ENCODE measurements around the gene OR10R2.
"Not testable (repeated sequence)": the region's sequence is repeated elsewhere in the genome, so short reads cannot be mapped to it uniquely, and the experiment has no call there.

The OR10R2 gene, protein sequence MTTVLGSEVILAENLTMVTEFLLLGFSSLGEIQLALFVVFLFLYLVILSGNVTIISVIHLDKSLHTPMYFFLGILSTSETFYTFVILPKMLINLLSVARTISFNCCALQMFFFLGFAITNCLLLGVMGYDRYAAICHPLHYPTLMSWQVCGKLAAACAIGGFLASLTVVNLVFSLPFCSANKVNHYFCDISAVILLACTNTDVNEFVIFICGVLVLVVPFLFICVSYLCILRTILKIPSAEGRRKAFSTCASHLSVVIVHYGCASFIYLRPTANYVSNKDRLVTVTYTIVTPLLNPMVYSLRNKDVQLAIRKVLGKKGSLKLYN

GRCh38 chr1:158471920-158472319, at the start of gene OR10R2:
OR10R2 (plus strand) TSS chr1:158472220; CDS start chr1:158472326, 106 bp downstream.
- Histone ChIP-seq H3K4me3 (ENCODE audit: low read length) (no peak within 1 kb of the TSS), H3K4me1 (ENCODE audit: control insufficient read depth, insufficient read depth, low read length) (no peaks in the 10 kb centered on the region), H3K9ac (ENCODE audit: low read length) (no peak within 1 kb of the TSS), H3K9me3 (ENCODE audit: control insufficient read depth, low read length) (no peaks in the 10 kb centered on the region), H3K36me3 (ENCODE audit: control insufficient read depth, insufficient read depth, low read length, severe bottlenecking) (no peaks in the 10 kb centered on the region), H3K27me3 (replicated peaks; ENCODE audit: control insufficient read depth, insufficient read depth, low read length) (no peaks in the 10 kb centered on the region)
- no peak for DNase-seq (ENCODE audit: low read depth)

- no peaks in the 10 kb centered on the region for H3K9me3 ChIP-seq (ENCODE audit: control insufficient read depth, low read length)
- H3K27me3 ChIP-seq (replicated peaks; ENCODE audit: control insufficient read depth, insufficient read depth, low read length): no peaks in the 10 kb centered on the region
- no peaks in the 10 kb centered on the region for H3K36me3 ChIP-seq (ENCODE audit: control insufficient read depth, insufficient read depth, low read length, severe bottlenecking)
- no peak for DNase-seq (ENCODE audit: low read depth)
- H3K9ac ChIP-seq (ENCODE audit: low read length): no peak overlapping the region
- H3K4me3 ChIP-seq (ENCODE audit: low read length): no peak overlapping the region
- no peaks in the 10 kb centered on the region for H3K4me1 ChIP-seq (ENCODE audit: control insufficient read depth, insufficient read depth, low read length)
Measured at GRCh38 chr1:158425027-158425426, 47.0 kb upstream of the OR10R2 start.

GRCh38 chr1:158426137-158426536, 45.9 kb upstream of the OR10R2 start, which contains the start of gene OR10K2:
OR10K2 (minus strand) TSS chr1:158426237; CDS start chr1:158420866, 5,371 bp downstream.
- no peak within 1 kb of the TSS for H3K4me3 ChIP-seq (ENCODE audit: low read length)
- H3K4me1 ChIP-seq (ENCODE audit: control insufficient read depth, insufficient read depth, low read length): no peaks in the 10 kb centered on the region
- DNase-seq (ENCODE audit: low read depth): no peak
- no peak within 1 kb of the TSS for H3K9ac ChIP-seq (ENCODE audit: low read length)
- H3K36me3 ChIP-seq (ENCODE audit: control insufficient read depth, insufficient read depth, low read length, severe bottlenecking): no peaks in the 10 kb centered on the region
- H3K27me3 ChIP-seq (replicated peaks; ENCODE audit: control insufficient read depth, insufficient read depth, low read length): no peaks in the 10 kb centered on the region
- H3K9me3 ChIP-seq (ENCODE audit: control insufficient read depth, low read length): no peaks in the 10 kb centered on the region

GRCh38 chr1:158430163-158430562, 41.9 kb upstream of the OR10R2 start:
- not testable (repeated sequence) for H3K36me3 ChIP-seq (ENCODE audit: control insufficient read depth, insufficient read depth, low read length, severe bottlenecking); H3K4me3 ChIP-seq (ENCODE audit: low read length); H3K4me1 ChIP-seq (ENCODE audit: control insufficient read depth, insufficient read depth, low read length); H3K9ac ChIP-seq (ENCODE audit: low read length); DNase-seq (ENCODE audit: low read depth); H3K9me3 ChIP-seq (ENCODE audit: control insufficient read depth, low read length); H3K27me3 ChIP-seq (replicated peaks; ENCODE audit: control insufficient read depth, insufficient read depth, low read length)

DNA sequence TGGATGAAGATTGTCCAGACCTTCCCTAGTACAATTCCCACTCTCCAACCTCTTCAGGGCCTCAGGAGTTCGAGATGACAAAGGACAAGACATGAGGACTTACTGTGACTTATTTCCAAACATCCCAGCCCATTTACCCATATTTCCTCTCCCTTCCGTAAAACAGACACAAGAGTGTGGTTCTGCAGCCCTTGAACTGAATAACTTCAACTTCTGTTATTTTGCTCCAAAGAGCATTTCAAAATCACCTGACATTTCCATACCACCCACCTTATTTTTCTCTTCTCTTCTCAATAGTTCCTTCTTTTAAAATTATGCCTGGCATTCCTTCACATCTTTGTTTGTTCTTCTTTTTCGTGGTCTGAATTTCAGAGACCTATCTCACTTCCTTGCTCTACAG, 37.3 kb upstream of the OR10R2 start:
- no peaks in the 10 kb centered on the region for H3K36me3 ChIP-seq (ENCODE audit: control insufficient read depth, insufficient read depth, low read length, severe bottlenecking)
- no peaks in the 10 kb centered on the region for H3K9me3 ChIP-seq (ENCODE audit: control insufficient read depth, low read length)
- no peaks in the 10 kb centered on the region for H3K4me1 ChIP-seq (ENCODE audit: control insufficient read depth, insufficient read depth, low read length)
- no peak for DNase-seq (ENCODE audit: low read depth)
- no peak overlapping the region for H3K9ac ChIP-seq (ENCODE audit: low read length)
- no peaks in the 10 kb centered on the region for H3K27me3 ChIP-seq (replicated peaks; ENCODE audit: control insufficient read depth, insufficient read depth, low read length)
- H3K4me3 ChIP-seq (ENCODE audit: low read length): no peak overlapping the region

DNA sequence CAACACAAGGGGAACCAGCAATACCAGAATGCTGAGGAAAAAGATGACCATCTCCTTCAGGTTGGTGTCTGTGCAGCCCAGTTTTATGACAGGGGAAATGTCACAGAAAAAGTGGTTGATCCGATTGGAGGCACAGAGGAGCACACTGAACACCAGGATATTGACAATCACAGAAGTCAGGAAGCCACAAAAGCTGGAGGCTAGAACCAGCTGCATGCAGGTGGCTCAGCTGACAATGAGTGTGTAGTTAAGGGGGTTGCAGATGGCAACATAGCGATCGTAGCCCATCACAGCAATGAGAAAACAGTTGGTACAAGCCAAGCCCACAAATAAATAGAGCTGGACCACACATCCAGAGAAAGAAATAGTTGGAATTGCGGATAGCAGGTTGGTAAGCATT, 26.6 kb upstream of the OR10R2 start:
- no peak for DNase-seq (ENCODE audit: low read depth)
- H3K4me1 ChIP-seq (ENCODE audit: control insufficient read depth, insufficient read depth, low read length): no peaks in the 10 kb centered on the region
- no peaks in the 10 kb centered on the region for H3K9me3 ChIP-seq (ENCODE audit: control insufficient read depth, low read length)
- no peaks in the 10 kb centered on the region for H3K27me3 ChIP-seq (replicated peaks; ENCODE audit: control insufficient read depth, insufficient read depth, low read length)
- H3K9ac ChIP-seq (ENCODE audit: low read length): no peak overlapping the region
- H3K36me3 ChIP-seq (ENCODE audit: control insufficient read depth, insufficient read depth, low read length, severe bottlenecking): no peaks in the 10 kb centered on the region
- no peak overlapping the region for H3K4me3 ChIP-seq (ENCODE audit: low read length)

DNA sequence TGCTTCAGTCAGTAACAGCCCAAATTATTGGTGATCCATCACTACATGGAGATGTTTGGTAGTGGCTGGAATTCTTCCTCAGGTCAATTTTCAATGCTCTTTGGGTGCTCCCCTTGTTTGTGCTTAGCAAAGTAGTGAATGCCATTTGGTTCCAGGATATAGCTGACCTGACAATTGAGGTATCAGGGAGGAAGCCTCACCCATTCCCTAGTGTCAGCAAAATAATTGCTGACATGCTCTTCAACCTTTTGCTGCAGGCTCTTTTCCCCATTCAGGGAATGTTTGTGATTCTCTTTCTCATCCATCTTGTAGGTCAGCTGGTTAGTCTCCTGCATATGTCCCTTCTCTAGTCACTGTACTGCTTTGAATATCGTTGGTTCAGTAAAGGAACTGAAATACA, 17.5 kb upstream of the OR10R2 start:
- Histone ChIP-seq H3K9ac (ENCODE audit: low read length) (no peak overlapping the region), H3K4me3 (ENCODE audit: low read length) (no peak overlapping the region)
- DNase-seq (ENCODE audit: low read depth): no peak

GRCh38 chr1:158457246-158457645, 14.8 kb upstream of the OR10R2 start:
- Histone ChIP-seq H3K27me3 (replicated peaks; ENCODE audit: control insufficient read depth, insufficient read depth, low read length) (no peaks in the 10 kb centered on the region), H3K4me1 (ENCODE audit: control insufficient read depth, insufficient read depth, low read length) (no peaks in the 10 kb centered on the region), H3K4me3 (ENCODE audit: low read length) (no peak overlapping the region), H3K9me3 (ENCODE audit: control insufficient read depth, low read length) (no peaks in the 10 kb centered on the region), H3K36me3 (ENCODE audit: control insufficient read depth, insufficient read depth, low read length, severe bottlenecking) (no peaks in the 10 kb centered on the region), H3K9ac (ENCODE audit: low read length) (no peak overlapping the region)
- DNase-seq (ENCODE audit: low read depth): no peak

More for the DNA sequence above, 17.5 kb upstream of the OR10R2 start:
- peaks cover 11% of the 10 kb centered on the region for H3K9me3 ChIP-seq (ENCODE audit: control insufficient read depth, low read length)
- H3K36me3 ChIP-seq (ENCODE audit: control insufficient read depth, insufficient read depth, low read length, severe bottlenecking): no peaks in the 10 kb centered on the region
- H3K4me1 ChIP-seq (ENCODE audit: control insufficient read depth, insufficient read depth, low read length): no peaks in the 10 kb centered on the region
- no peaks in the 10 kb centered on the region for H3K27me3 ChIP-seq (replicated peaks; ENCODE audit: control insufficient read depth, insufficient read depth, low read length)

- no peaks in the 10 kb centered on the region for H3K9me3 ChIP-seq (ENCODE audit: control insufficient read depth, low read length)
- H3K9ac ChIP-seq (ENCODE audit: low read length): no peak overlapping the region
- H3K27me3 ChIP-seq (replicated peaks; ENCODE audit: control insufficient read depth, insufficient read depth, low read length): no peaks in the 10 kb centered on the region
- no peak for DNase-seq (ENCODE audit: low read depth)
- no peaks in the 10 kb centered on the region for H3K4me1 ChIP-seq (ENCODE audit: control insufficient read depth, insufficient read depth, low read length)
- no peaks in the 10 kb centered on the region for H3K36me3 ChIP-seq (ENCODE audit: control insufficient read depth, insufficient read depth, low read length, severe bottlenecking)
- no peak overlapping the region for H3K4me3 ChIP-seq (ENCODE audit: low read length)
Measured at GRCh38 chr1:158458263-158458662, 13.8 kb upstream of the OR10R2 start.

DNA sequence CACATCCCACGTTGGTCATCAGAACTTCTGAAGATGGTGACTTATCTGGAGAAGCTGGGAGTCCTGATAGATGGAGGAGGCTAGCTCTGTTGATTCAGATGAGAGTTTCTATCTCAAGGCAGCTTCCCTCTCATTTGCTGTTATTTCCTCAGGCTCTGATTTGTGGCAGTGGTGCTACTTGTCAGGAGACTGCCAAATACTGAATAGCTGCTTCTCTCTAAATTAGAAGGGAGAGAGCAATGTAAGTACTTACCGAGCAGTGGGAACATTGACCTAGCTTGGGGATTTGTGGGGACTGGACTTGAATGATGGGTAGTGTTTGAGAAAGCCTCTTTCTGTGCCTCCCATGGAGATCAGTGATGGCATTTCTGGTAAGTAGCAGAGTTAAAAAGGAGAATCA, 10.5 kb upstream of the OR10R2 start, which contains the start of gene OR10K1:
TSS of gene OR10K1 (plus strand) at position 301 of the 400 bp plus-strand sequence. CDS start 3,728 bp downstream, outside the sequence.
- H3K9ac ChIP-seq (ENCODE audit: low read length): no peak within 1 kb of the TSS
- H3K36me3 ChIP-seq (ENCODE audit: control insufficient read depth, insufficient read depth, low read length, severe bottlenecking): no peaks in the 10 kb centered on the region
- no peaks in the 10 kb centered on the region for H3K27me3 ChIP-seq (replicated peaks; ENCODE audit: control insufficient read depth, insufficient read depth, low read length)
- no peak within 1 kb of the TSS for H3K4me3 ChIP-seq (ENCODE audit: low read length)
- H3K9me3 ChIP-seq (ENCODE audit: control insufficient read depth, low read length): no peaks in the 10 kb centered on the region
- no peak for DNase-seq (ENCODE audit: low read depth)
- H3K4me1 ChIP-seq (ENCODE audit: control insufficient read depth, insufficient read depth, low read length): no peaks in the 10 kb centered on the region

DNA sequence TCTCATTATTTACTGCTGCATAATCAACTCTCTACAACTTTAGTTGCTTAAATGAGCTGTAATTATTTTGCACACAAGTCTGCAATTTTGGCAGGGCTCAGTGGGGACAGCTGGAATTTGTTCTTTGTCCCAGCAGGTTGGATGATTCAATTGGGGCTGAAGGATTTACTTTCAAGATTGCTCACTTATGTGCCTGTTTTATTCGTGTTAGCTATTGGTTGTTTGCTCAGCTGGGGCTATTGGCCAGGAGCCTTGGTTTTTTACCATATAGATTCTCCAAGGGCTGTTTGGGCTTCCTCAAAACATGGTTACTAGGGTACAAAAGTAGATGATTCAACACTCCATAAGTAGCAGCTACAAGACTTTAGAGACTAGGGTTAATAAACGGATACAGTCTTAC, 13.4 kb downstream of the OR10R2 start:
- Histone ChIP-seq H3K9ac (ENCODE audit: low read length) (no peak overlapping the region), H3K9me3 (ENCODE audit: control insufficient read depth, low read length) (no peaks in the 10 kb centered on the region), H3K36me3 (ENCODE audit: control insufficient read depth, insufficient read depth, low read length, severe bottlenecking) (no peaks in the 10 kb centered on the region), H3K4me3 (ENCODE audit: low read length) (no peak overlapping the region), H3K4me1 (ENCODE audit: control insufficient read depth, insufficient read depth, low read length) (no peaks in the 10 kb centered on the region), H3K27me3 (replicated peaks; ENCODE audit: control insufficient read depth, insufficient read depth, low read length) (no peaks in the 10 kb centered on the region)
- no peak for DNase-seq (ENCODE audit: low read depth)

DNA sequence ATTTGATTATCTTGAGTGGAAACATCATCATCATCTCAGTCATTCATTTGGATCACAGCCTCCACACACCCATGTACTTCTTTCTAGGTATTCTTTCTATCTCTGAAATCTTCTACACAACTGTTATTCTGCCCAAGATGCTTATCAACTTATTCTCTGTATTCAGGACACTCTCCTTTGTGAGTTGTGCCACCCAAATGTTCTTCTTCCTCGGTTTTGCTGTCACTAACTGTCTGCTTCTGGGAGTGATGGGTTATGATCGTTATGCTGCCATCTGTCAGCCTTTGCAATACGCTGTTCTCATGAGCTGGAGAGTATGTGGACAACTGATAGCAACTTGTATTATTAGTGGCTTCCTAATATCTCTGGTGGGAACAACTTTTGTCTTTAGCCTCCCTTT, 19.3 kb downstream of the OR10R2 start:
- peaks cover 8% of the 10 kb centered on the region for H3K27me3 ChIP-seq (replicated peaks; ENCODE audit: control insufficient read depth, insufficient read depth, low read length)
- H3K4me1 ChIP-seq (ENCODE audit: control insufficient read depth, insufficient read depth, low read length): no peaks in the 10 kb centered on the region
- H3K4me3 ChIP-seq (ENCODE audit: low read length): no peak overlapping the region
- H3K36me3 ChIP-seq (ENCODE audit: control insufficient read depth, insufficient read depth, low read length, severe bottlenecking): no peaks in the 10 kb centered on the region
- no peak for DNase-seq (ENCODE audit: low read depth)
- no peak overlapping the region for H3K9ac ChIP-seq (ENCODE audit: low read length)
- H3K9me3 ChIP-seq (ENCODE audit: control insufficient read depth, low read length): no peaks in the 10 kb centered on the region

Data from adipocyte (in vitro differentiated cells).